Stimulated activated CD4-positive, alpha-beta T cell treated with anti-CD3 and anti-CD28 coated beads, Interleukin-1b, Interleukin-23, amount 100 ng/mL, for 24 hours (primary cell): Measurements from ENCODE around the gene GNAI2.
A peak's percentile ranks its signal among the peaks of the same experiment; 100 is the strongest.

ENCODE experiments used
- DNase-seq, 4 experiments: peaks; one replicate each; pipeline ENCODE4 v3.0.0-alpha.2; 2020; ENCODE audit warnings: low read depth in 4 of 4, low spot score in 1 of 4

Gene GNAI2

DNA sequence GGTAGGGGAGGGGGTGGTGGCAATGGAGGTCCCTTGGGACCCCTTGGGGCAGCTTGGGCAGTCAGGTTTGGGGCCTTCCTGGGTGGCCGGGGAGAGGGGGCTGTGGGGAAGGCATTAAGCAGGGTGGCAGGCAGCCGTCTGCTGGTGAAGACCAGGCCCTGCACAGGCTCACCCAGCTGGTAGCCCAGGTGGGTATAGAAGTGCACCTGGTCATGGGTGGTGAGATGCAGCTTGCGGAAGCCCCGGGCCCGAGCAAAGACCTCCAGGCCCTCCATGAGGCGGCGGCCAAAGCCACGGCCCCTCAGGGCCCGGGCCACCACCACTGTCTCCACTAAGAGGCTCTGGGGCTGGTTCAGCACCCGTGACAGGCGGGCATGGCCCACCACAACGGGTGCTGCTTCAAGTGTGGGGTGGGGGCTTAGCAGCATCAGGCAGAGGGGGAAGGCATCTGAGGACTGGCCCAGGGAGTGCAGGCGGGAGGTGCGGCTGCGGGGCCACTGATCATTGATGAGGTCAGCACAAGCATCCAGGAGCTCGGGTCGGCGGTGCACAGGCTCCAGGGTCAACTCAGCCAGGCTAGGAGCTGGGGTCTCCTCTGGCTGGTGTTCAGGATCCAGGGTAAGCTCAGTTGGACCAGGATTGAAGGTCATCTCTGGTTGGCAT is 60.8 kb downstream of the GNAI2 start:
- DNase-seq = no peak

DNA sequence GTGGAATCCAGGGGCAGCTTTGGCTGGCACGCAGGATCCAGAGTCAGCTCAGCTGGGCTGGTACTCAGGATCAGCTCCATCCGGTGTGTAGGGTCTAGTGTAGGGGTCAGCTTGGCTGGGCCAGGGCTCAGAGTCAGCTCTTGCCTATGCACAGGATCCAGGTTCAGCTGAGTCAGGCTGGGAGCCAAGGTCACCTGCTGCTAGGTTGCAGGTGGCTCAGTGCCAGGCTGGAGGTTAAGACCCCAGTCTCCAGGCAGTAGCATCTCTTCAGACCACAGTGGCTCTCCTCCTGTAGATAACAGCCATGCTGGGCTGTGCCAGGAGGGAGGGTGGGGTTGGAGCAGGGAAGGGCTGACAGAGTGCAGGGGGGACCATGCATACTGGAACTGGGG is 61.4 kb downstream of the GNAI2 start:
- no peak for DNase-seq

DNA sequence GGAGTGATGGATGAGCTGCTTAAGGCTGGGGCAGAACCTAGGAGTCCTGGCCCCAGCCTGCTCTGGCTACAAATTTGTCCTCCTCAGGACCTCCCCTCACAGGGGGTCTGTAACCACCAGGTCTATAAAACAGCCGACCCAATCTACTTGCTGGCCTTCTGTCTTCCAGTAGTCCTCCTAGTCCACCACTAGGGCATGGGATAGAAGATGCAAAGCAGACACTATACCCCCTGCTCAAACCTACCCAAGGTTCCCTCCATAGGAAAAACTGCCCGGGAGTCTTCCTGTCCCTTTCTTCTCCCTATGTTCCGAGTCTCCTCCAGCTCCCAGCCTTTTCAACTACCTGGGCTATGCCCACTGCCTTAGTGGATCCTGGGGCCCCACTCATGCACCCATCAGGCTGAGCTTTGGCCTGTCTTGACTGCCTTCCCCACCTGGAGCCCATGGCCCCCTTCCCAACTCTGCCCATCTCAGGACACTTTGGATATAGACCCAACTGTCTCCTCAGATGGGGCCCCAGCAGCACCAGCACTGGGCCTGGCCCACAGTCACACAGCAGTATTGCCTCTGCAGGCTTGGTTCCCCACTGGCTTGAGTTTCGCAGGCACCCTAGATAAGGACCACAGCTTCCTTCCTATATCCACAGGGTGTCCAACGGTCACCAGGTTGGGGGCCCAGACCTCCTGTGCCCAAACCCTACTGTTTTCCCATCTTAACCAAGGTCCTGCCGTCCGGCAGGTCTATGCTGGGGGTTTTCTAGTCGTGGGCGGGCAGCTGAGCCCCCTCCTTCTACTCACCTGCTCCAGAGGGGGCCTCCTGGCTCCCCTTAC is 62.1 kb downstream of the GNAI2 start:
- no peak for DNase-seq

DNA sequence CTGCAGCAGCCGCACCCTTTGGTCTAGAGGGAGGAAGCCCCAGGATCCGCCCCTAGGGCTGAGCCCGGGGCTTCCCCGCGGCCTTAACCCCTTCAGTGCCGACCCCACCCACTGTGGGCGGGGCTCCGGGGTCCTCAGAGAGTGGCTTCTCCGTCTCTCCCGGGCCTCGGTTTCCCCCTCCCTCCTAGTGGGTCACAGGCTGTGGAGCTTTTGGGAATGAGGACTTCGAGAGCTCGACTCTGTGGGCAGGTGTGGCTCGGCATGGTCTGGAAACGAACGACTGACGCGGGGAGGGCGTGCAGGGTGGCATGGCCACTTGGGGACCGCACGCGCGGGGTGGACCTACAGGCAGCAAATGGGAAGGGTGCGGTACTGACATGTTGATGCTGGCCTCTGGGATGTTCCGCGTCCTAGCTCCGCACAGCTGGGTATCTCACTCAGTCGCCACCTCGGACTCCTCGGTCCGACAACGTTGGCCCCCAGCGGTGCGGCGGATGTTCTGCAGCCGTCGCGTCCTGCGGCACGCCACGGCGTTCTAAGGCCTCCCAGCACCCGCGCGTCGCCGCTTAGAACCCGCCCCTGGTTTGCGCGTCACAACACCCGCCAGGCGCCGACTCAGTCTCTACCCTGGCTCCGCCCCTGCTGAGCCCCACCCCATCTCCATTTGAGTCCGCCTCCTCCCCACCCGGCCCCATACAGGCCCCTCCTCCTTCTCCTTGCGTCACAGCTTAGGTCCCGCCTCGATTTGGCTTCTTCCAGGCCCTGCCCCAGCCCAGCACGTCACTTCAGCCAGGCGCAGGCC is 63.0 kb downstream of the GNAI2 start, which contains the start of the genes HYAL3 and NAA80:
TSS of gene HYAL3 (minus strand) at position 570 of the 802 bp plus-strand sequence. CDS start 3,803 bp downstream, outside the sequence.
TSS of gene NAA80 (minus strand) at position 570 of the 802 bp plus-strand sequence. CDS start 1,942 bp downstream, outside the sequence.
- peak; percentile 94 to 98 (median 98) for DNase-seq

DNA sequence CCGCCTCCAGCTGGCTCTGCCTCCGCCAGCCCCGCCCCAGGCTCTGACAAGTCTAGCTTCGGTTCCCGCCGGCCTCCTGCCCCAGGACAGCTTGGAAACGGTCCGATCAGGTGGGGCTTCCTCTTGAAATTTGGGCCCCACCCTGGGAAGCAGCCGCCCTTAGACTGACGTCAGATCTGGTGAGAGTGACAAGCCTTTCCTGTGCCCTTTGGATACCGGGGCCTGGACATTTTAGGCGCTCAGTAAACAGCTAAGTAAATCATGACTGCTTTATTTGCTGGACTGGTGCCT is 63.6 kb downstream of the GNAI2 start:
- DNase-seq = no peak

DNA sequence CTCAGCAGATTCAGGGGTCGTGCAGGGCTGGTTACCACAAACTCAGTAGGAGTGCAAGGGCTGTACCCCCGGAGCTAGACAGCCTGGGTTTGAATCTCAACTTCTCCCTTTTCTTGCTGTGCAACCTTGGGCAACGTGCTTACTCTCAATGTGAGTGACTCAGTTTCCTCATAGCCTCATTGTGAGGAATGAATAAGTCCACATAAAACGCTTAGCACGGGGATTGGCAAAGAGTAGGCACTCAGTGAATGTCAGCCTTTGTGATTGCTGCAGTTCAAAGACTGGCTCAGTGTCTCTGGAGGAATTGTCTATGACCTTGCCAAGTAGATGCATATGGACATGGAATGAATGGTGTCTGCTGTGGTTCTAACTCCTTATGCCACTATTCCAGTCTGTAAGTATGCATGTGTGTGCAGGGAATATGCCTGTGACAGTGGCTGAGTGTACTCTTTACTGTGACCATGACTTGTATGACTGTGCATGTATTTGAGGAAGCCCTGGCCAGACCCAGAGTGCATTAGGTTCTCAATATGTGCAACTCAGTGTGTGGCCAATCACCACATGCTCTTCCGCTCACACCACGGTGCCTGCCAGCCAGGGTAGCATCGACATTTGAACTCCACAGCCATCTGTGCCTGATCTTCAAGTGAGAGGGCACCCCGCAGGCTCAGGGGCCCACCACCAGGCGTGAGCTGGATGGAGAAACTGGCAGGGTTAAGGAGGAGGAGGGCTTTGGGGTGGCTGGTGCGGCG is 64.1 kb downstream of the GNAI2 start:
- no peak for DNase-seq

DNA sequence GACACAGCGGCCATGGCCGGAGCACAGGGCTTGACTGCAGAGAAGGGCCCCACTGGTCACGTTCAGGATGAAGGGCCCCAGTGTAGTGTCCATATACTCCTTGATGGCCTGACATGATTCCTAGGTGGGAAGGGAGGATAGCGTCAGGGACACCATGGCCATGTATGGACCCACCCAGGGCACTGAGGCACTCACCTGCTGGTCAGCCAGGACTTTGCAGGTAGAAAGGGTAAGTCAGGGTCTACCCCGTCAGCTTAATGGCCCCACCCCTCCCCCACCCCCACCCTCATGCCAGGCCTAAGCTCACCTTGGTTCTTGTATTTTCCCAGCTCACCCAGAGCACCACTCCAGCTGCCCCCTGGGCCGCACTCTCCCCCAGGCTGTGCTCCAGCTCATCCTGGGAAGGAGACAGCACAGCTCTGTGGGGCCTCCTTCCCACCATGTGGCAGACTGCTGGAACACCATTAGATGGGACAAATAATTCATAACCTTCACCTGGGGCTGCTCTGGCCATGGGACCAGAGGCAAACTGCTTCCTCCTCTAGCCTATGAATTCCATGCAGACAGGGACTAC is 64.8 kb downstream of the GNAI2 start:
- DNase-seq = no peak

DNA sequence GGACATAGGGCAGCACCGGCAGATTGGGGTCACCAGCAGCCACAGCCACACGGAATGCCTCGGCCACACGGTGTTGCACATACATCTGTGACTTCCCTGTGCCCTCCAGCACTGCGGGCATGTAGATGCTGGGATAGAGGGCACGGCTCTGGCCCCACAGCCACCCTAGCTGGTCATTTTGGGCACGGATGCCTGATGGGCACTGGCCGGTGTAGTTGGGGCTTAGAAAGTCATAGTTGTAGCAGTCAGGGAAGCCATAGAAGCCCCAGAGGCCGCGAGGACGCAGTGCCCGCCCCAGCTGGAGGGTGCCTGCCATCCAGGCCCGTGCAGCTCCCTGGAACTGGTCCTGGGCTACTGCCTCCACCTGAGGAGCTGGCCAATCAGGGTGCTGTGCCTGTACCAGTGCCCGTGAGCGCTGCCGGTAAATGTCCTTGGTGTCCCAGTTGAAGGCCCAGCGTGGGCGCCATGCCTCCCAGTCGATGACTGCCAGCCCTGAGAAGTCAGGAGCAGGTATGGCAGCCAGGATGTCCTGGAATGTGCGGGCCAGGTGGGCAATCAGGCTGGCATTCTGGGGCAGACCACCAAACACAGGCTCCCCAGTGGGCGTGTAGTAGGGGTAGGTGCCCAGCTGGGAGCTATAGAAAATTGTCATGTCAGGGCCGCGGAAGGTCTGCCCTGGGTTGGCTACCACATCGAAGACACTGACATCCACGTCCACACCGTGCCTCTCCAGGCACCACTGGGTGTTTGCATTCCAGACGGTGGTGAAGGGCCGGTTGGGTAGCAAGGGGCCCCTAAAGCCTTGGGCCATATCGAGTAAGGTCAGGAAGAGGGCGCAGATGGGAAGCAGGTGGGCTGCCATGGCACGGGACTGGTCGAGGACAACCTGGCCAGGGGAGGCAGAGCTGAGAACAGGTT is 66.3 kb downstream of the GNAI2 start:
- DNase-seq = no peak

DNA sequence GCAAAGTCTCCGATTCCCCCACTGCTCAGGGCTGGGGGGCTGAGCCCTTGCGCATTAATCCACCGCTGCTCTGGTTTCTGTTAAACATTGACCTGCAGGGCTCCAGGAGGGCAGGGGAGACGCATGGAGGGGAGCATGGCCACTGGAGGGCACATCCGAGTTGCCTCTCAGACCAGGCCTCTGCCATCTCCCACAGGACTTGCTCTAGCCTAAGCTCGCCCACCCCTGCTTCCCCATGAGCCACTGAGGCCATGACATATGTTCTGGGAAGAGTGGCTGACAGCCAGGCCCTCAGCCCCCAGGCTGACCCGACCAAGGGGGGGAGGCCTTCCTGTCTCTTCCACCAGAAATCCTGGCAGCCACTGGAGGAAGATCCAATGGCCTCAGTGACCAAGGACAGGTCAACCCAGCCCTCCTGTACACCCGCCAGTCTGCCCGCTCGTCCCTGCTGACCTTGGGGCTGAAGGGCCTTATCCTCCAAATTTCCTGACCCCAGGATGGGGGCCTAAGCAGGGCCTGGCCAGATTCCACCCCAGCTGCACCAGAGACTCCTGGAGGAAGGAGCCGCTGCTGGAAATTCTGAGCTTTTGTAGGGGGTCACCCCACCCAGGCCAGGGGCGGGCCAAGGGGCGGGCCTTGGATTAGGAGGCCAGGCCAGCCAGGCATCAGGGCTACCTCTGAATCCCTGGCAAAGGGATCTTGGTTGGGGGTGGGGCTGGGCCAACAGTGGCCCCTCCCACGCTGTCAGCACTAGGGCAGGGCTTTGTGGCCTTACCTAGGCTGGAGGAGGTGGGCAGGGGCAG is 67.2 kb downstream of the GNAI2 start, which contains the start of gene HYAL1:
TSS of gene HYAL1 (minus strand) at position 562 of the 803 bp plus-strand sequence. CDS start 618 bp downstream, outside the sequence.
- no peak for DNase-seq

DNA sequence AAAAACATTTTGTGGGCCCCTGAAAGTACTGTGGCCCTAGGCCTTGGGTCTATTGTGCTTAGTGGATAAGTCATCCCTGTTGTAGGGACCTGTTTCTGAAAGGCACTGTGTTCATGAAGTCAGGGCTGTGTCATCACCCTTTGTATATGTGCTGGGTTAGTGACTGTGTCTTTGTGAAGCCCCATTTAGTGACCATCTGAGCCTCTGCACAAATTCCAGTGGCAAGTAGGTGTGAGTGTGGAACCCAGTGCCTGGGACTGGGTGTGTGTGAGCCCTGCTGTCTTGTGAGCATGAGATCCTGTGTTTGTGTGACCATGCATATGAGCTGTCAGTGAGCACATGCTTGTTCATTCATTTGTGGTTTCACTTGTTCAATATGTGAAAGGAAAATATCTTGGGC is 68.6 kb downstream of the GNAI2 start:
- DNase-seq = no peak
